ENCODE results near the gene RABEP2.
A peak's percentile ranks its signal among the peaks of the same experiment; 100 is the strongest.
"Not testable (repeated sequence)": the region's sequence is repeated elsewhere in the genome, so short reads cannot be mapped to it uniquely, and the experiment has no call there.

RABEP2 gene, protein sequence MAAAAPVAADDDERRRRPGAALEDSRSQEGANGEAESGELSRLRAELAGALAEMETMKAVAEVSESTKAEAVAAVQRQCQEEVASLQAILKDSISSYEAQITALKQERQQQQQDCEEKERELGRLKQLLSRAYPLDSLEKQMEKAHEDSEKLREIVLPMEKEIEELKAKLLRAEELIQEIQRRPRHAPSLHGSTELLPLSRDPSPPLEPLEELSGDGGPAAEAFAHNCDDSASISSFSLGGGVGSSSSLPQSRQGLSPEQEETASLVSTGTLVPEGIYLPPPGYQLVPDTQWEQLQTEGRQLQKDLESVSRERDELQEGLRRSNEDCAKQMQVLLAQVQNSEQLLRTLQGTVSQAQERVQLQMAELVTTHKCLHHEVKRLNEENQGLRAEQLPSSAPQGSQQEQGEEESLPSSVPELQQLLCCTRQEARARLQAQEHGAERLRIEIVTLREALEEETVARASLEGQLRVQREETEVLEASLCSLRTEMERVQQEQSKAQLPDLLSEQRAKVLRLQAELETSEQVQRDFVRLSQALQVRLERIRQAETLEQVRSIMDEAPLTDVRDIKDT

DNA sequence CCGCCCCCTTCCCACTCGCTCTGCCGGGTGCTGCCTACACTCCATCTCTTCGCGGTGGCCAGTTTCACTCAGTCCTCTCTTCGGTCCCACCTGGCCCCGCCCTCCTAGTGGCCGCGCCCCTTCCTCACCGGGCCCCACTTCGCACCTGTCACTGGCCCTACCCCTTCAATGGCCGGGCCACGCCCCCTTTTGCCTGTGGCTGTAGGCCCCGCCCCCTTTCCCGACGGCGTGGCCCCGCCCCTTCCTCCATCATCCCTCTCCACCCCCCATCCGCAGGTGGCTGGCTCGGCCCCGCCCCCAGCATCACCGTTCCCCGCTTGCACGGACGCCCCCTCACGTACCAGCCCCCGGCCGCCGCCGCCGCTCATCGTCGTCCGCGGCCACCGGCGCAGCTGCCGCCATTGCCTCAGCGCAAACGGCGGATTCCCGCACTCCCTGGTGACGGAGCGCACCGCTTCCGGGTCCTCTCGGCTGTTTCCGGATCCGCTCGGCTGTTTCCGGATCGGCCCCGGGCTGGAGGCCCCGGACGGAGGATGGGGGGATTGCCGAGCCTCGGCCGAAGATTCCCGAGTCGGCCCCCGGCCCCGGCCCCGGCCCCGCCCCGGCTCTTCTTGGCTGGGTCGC, at the start of gene RABEP2:
Gene RABEP2, minus strand, starts transcription at position 477 of the 624 bp plus-strand sequence. Its CDS starts 75 bp downstream, at position 402.
- H3K36me3 ChIP-seq (ENCODE audit: control insufficient read depth in 2 of 2, insufficient read depth in 2 of 2, low read length in 2 of 2): peaks cover 3 to 5% of the 10 kb centered on the region in 2 donors
- no peaks in the 10 kb centered on the region for H3K9me3 ChIP-seq (ENCODE audit: control insufficient read depth in 2 of 2, low read length in 2 of 2)
- no peaks in the 10 kb centered on the region for H3K27me3 ChIP-seq (ENCODE audit: control insufficient read depth in 2 of 2, insufficient read depth in 2 of 2, low read length in 2 of 2)
- H3K4me3 ChIP-seq (ENCODE audit: low read length in 2 of 2): peak within 1 kb of the TSS; percentile 81 to 82
- H3K4me1 ChIP-seq (ENCODE audit: control insufficient read depth in 2 of 2, insufficient read depth in 2 of 2, low read length in 2 of 2): peaks cover 14 to 16% of the 10 kb centered on the region in 2 donors
- peak within 1 kb of the TSS; percentile 87 to 92 for H3K9ac ChIP-seq (ENCODE audit: low read depth in 1 of 2, low read length in 2 of 2)
- H3K27ac ChIP-seq (ENCODE audit: low read depth in 2 of 2, low read length in 2 of 2): peak within 1 kb of the TSS; percentile 99 to 100

DNA sequence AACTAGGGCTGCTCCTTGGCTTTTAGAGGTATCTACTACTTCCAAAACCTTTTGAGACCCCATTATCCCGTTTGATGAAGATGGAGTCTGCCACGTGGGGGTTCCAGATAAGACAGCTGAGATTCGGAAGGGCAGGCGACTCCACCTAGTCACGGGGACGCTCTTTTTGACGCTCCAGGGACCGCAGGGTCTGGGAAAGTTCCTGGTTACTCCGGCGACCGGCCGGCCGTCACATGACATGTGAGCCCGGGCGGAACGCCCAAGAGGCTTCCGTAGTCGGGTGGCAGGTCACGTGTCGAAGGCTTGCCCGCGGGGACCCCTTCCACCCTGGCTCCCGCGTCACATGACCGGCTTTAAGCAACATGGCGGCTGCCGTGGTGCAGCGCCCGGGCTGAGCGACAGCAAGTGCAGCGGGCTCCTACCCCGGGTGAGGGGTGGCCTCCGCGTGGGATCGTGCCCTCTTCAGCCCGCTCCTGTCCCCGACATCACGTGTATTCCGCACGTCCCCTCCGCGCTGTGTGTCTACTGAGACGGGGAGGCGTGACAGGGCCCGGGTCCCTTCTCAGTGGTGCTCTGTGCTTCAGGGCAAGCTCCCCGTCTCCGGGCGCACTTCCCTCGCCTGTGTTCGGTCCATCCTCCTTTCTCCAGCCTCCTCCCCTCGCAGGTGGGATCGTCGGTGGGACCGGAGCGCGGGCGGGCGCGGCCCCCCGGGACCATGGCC, 49.6 kb upstream of the RABEP2 start, which contains the start of gene SPNS1:
Gene SPNS1, plus strand, starts transcription at position 342 of the 721 bp plus-strand sequence. Its CDS starts 374 bp downstream, at position 716.
- Histone ChIP-seq H3K9me3 (ENCODE audit: control insufficient read depth in 2 of 2, low read length in 2 of 2) (no peaks in the 10 kb centered on the region), H3K4me1 (ENCODE audit: control insufficient read depth in 2 of 2, insufficient read depth in 2 of 2, low read length in 2 of 2) (peaks cover 14 to 16% of the 10 kb centered on the region in 2 donors), H3K36me3 (ENCODE audit: control insufficient read depth in 2 of 2, insufficient read depth in 2 of 2, low read length in 2 of 2) (peaks cover 8 to 12% of the 10 kb centered on the region in 2 donors), H3K27ac (ENCODE audit: low read depth in 2 of 2, low read length in 2 of 2) (peak within 1 kb of the TSS; percentile 49 to 69), H3K4me3 (ENCODE audit: low read length in 2 of 2) (peak within 1 kb of the TSS; percentile 77 to 87), H3K9ac (ENCODE audit: low read depth in 1 of 2, low read length in 2 of 2) (peak within 1 kb of the TSS; percentile 72 to 74), H3K27me3 (ENCODE audit: control insufficient read depth in 2 of 2, insufficient read depth in 2 of 2, low read length in 2 of 2) (no peaks in the 10 kb centered on the region)

DNA sequence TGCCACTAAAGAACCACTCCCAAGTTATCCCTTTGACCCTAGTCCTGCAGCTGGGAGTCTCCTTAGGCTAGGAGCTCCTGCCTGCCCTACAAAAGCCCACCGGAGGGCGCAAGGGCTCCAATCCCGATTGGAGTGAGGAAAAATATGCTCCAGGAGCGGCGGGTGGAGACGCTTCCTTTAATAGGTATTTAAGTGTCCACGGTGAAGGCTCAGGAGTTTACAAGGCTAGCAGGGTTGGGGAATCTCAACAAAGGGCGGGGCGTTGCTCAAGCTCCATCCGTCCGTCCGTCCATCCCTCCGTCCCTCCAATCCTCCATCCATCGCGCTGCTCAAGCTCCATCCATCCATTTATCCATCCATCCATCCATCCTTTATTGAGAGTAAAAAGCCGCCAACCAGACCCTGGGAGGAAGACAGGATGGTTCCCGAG, 49.0 kb upstream of the RABEP2 start:
- H3K4me1 ChIP-seq (ENCODE audit: control insufficient read depth in 2 of 2, insufficient read depth in 2 of 2, low read length in 2 of 2): peaks cover 14 to 16% of the 10 kb centered on the region in 2 donors
- no peaks in the 10 kb centered on the region for H3K27me3 ChIP-seq (ENCODE audit: control insufficient read depth in 2 of 2, insufficient read depth in 2 of 2, low read length in 2 of 2)
- peaks cover 5 to 8% of the 10 kb centered on the region in 2 donors for H3K36me3 ChIP-seq (ENCODE audit: control insufficient read depth in 2 of 2, insufficient read depth in 2 of 2, low read length in 2 of 2)
- peak overlapping the region; percentile 77 to 87 for H3K4me3 ChIP-seq (ENCODE audit: low read length in 2 of 2)
- peak overlapping the region; percentile 49 to 69 for H3K27ac ChIP-seq (ENCODE audit: low read depth in 2 of 2, low read length in 2 of 2)
- H3K9ac ChIP-seq (ENCODE audit: low read depth in 1 of 2, low read length in 2 of 2): peak overlapping the region; percentile 68 to 72
- H3K9me3 ChIP-seq (ENCODE audit: control insufficient read depth in 2 of 2, low read length in 2 of 2): no peaks in the 10 kb centered on the region

DNA sequence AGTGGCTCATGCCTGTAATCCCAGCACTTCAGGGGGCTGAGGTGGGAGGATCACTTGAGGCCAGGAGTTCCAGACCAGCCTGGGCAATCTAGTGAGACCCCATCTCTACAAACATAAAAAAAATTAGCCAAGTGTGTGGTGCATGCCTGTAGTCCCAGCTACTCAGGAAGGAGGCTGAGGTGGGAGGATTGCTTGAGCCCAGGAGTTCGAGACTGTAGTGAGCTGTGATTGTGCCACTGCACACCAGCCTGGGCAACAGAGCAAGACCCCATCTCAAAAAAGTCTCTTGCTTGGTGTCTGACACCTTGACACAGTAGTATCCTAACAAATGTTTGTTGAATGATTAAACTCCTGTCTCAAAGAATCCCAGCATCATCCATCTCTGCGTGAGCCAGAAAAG, 44.7 kb upstream of the RABEP2 start:
- H3K4me3 ChIP-seq (ENCODE audit: low read length in 2 of 2); H3K27me3 ChIP-seq (ENCODE audit: control insufficient read depth in 2 of 2, insufficient read depth in 2 of 2, low read length in 2 of 2); H3K36me3 ChIP-seq (ENCODE audit: control insufficient read depth in 2 of 2, insufficient read depth in 2 of 2, low read length in 2 of 2); H3K9ac ChIP-seq (ENCODE audit: low read depth in 1 of 2, low read length in 2 of 2); H3K27ac ChIP-seq (ENCODE audit: low read depth in 2 of 2, low read length in 2 of 2); H3K4me1 ChIP-seq (ENCODE audit: control insufficient read depth in 2 of 2, insufficient read depth in 2 of 2, low read length in 2 of 2); H3K9me3 ChIP-seq (ENCODE audit: control insufficient read depth in 2 of 2, low read length in 2 of 2): not testable (repeated sequence)

DNA sequence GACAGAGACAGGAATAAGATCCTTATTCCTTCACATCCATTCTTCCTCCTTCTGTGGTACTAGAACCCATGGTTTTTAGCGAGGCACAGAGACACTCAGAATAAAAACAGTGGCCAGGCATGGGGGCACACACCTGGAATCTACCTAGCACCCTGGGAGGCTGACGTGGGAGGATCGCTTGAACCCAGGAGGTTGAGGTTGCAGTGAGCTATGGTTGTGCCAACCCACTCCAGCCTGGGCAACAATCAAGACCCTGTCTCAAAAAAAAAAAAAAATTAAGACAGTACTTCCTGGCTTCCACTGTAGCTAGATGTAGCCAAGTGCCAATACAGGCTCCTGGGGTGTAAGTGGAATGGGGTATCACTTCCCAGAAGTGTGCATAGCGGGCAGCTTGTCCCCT, 42.1 kb upstream of the RABEP2 start:
- Histone ChIP-seq H3K36me3 (ENCODE audit: control insufficient read depth in 2 of 2, insufficient read depth in 2 of 2, low read length in 2 of 2) (peaks cover 27 to 30% of the 10 kb centered on the region in 2 donors), H3K27me3 (ENCODE audit: control insufficient read depth in 2 of 2, insufficient read depth in 2 of 2, low read length in 2 of 2) (no peaks in the 10 kb centered on the region), H3K4me3 (ENCODE audit: low read length in 2 of 2) (no peak overlapping the region), H3K9ac (ENCODE audit: low read depth in 1 of 2, low read length in 2 of 2) (no peak overlapping the region), H3K4me1 (ENCODE audit: control insufficient read depth in 2 of 2, insufficient read depth in 2 of 2, low read length in 2 of 2) (no peaks in the 10 kb centered on the region), H3K27ac (ENCODE audit: low read depth in 2 of 2, low read length in 2 of 2) (no peak overlapping the region), H3K9me3 (ENCODE audit: control insufficient read depth in 2 of 2, low read length in 2 of 2) (no peaks in the 10 kb centered on the region)

DNA sequence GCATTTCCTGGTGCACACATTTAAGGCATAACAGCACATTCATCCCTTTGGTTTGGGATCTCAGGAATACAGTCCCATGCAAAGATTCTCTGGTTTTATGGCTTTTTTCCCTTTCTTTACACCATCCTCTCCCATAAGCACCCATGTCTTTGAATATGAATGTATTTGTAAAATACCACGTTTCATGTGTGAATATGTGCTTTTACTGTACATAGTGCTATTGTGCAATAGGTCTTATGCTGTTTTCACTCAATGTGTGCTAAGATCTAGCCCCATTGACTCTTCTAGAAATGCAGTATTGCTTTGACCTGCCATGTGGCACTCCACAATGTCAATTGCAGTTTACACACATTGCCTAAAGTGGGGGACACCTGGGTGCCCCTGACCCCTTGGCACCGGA, 39.5 kb upstream of the RABEP2 start:
- Histone ChIP-seq H3K4me3 (ENCODE audit: low read length in 2 of 2) (no peak overlapping the region), H3K27me3 (ENCODE audit: control insufficient read depth in 2 of 2, insufficient read depth in 2 of 2, low read length in 2 of 2) (no peaks in the 10 kb centered on the region), H3K9ac (ENCODE audit: low read depth in 1 of 2, low read length in 2 of 2) (no peak overlapping the region), H3K9me3 (ENCODE audit: control insufficient read depth in 2 of 2, low read length in 2 of 2) (no peaks in the 10 kb centered on the region), H3K27ac (ENCODE audit: low read depth in 2 of 2, low read length in 2 of 2) (no peak overlapping the region), H3K36me3 (ENCODE audit: control insufficient read depth in 2 of 2, insufficient read depth in 2 of 2, low read length in 2 of 2) (peaks cover 41 to 44% of the 10 kb centered on the region in 2 donors), H3K4me1 (ENCODE audit: control insufficient read depth in 2 of 2, insufficient read depth in 2 of 2, low read length in 2 of 2) (no peaks in the 10 kb centered on the region)

DNA sequence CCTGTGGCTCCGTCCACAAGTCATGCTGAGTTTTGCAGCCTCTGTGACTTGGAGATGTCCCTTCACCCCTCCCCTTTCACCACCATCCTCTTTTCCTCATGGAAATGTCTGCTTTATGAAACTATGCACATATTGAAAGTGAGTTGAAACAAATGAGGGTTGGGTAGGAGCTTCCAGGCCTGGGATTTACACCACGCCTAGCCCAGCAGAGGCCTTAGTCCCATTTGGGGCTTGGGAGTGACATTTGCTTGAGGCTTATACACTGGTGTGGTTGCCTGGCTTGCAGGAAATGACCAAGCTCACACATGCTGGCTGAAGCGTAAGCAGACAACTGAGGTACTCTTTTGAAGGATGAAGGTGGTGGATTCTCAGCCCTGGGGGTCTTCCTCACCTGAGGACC, 39.0 kb upstream of the RABEP2 start:
- no peak overlapping the region for H3K4me3 ChIP-seq (ENCODE audit: low read length in 2 of 2)
- no peak overlapping the region for H3K9ac ChIP-seq (ENCODE audit: low read depth in 1 of 2, low read length in 2 of 2)
- H3K4me1 ChIP-seq (ENCODE audit: control insufficient read depth in 2 of 2, insufficient read depth in 2 of 2, low read length in 2 of 2): no peaks in the 10 kb centered on the region
- no peaks in the 10 kb centered on the region for H3K9me3 ChIP-seq (ENCODE audit: control insufficient read depth in 2 of 2, low read length in 2 of 2)
- no peak overlapping the region for H3K27ac ChIP-seq (ENCODE audit: low read depth in 2 of 2, low read length in 2 of 2)
- peaks cover 45 to 47% of the 10 kb centered on the region in 2 donors for H3K36me3 ChIP-seq (ENCODE audit: control insufficient read depth in 2 of 2, insufficient read depth in 2 of 2, low read length in 2 of 2)
- H3K27me3 ChIP-seq (ENCODE audit: control insufficient read depth in 2 of 2, insufficient read depth in 2 of 2, low read length in 2 of 2): no peaks in the 10 kb centered on the region

DNA sequence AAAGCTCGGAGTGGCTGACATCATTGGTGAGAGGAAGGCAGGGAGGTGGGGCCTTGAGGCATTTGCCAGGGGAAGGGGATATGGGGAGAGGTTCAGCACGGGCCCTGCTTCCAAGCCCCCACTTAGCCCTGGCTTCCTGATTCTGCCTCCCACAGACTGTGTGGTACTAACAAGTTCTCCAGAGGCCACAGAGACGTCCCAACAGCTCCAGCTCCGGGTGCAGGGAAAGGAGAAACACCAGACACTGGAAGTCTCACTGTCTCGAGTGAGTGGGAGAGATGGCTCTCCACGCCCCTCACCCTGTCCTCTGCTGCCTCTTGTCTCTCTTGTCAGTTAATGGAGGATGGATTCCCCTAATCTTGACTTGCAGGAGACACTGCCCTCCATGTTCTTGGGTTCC, 33.8 kb upstream of the RABEP2 start:
- Histone ChIP-seq H3K36me3 (ENCODE audit: control insufficient read depth in 2 of 2, insufficient read depth in 2 of 2, low read length in 2 of 2) (peaks cover 64 to 72% of the 10 kb centered on the region in 2 donors), H3K27ac (ENCODE audit: low read depth in 2 of 2, low read length in 2 of 2) (no peak overlapping the region), H3K27me3 (ENCODE audit: control insufficient read depth in 2 of 2, insufficient read depth in 2 of 2, low read length in 2 of 2) (no peaks in the 10 kb centered on the region)

DNA sequence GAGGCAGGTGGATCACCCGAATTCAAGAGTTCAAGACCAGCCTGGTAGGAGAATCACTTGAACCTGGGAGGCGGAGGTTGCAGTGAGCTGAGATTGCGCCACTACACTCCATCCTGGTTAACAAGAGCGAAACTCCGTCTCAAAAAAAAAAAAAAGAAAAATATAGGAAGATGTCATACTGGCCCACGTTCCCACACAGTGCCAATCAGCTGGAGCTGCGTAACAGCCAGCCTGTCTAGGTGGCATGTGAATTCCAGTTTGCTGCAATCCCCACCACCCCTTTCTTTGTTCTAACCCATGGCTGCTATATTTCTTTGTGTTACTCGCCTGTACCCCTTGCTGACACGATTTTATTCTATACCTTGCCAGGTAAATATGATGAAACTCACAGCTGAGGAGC, 33.2 kb upstream of the RABEP2 start:
- Histone ChIP-seq H3K4me3 (ENCODE audit: low read length in 2 of 2) (no peak overlapping the region), H3K36me3 (ENCODE audit: control insufficient read depth in 2 of 2, insufficient read depth in 2 of 2, low read length in 2 of 2) (peaks cover 58 to 71% of the 10 kb centered on the region in 2 donors), H3K9ac (ENCODE audit: low read depth in 1 of 2, low read length in 2 of 2) (no peak overlapping the region)

More for the DNA sequence above, 33.8 kb upstream of the RABEP2 start:
- H3K9ac ChIP-seq (ENCODE audit: low read depth in 1 of 2, low read length in 2 of 2): no peak overlapping the region
- H3K9me3 ChIP-seq (ENCODE audit: control insufficient read depth in 2 of 2, low read length in 2 of 2): no peaks in the 10 kb centered on the region
- H3K4me3 ChIP-seq (ENCODE audit: low read length in 2 of 2): no peak overlapping the region
- H3K4me1 ChIP-seq (ENCODE audit: control insufficient read depth in 2 of 2, insufficient read depth in 2 of 2, low read length in 2 of 2): no peaks in the 10 kb centered on the region

More for the DNA sequence above, 33.2 kb upstream of the RABEP2 start:
- Histone ChIP-seq H3K9me3 (ENCODE audit: control insufficient read depth in 2 of 2, low read length in 2 of 2) (no peaks in the 10 kb centered on the region), H3K4me1 (ENCODE audit: control insufficient read depth in 2 of 2, insufficient read depth in 2 of 2, low read length in 2 of 2) (no peaks in the 10 kb centered on the region), H3K27ac (ENCODE audit: low read depth in 2 of 2, low read length in 2 of 2) (no peak overlapping the region), H3K27me3 (ENCODE audit: control insufficient read depth in 2 of 2, insufficient read depth in 2 of 2, low read length in 2 of 2) (no peaks in the 10 kb centered on the region)

Measured in mucosa of rectum (tissue), 2 donors.